GM12801 (cell line): ENCODE measurements around the gene FBXL17.

Source experiments
- TF ChIP-seq, protein P1 (sequence below): IDR thresholded peaks from one replicate; pipeline ENCODE4 v1.5.1; 2011; ENCODE audit warnings: control low read depth; ENCODE audit not compliant: insufficient read length; ENCODE audit errors: extremely low read depth

Gene FBXL17

DNA sequence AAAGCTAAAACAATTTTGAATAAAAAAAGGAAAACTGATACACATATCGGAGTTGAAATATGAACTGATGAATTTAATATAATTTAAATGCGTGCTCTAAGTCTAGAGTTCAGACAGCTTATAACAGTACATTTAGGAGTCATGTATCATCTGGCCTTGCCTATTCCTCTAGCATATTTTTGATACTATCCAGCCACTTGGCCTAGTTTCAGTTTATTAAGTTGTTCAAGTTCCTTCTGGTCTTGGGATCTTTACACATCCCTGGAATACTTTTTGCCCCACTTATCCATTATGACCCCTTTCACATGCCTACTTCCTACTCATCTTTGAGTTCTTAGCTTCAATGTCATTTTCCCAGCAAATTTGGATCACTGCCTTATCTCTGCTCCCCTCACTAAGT lies 518.8 kb downstream of the FBXL17 start:
- TF ChIP-seq, protein P1, sequence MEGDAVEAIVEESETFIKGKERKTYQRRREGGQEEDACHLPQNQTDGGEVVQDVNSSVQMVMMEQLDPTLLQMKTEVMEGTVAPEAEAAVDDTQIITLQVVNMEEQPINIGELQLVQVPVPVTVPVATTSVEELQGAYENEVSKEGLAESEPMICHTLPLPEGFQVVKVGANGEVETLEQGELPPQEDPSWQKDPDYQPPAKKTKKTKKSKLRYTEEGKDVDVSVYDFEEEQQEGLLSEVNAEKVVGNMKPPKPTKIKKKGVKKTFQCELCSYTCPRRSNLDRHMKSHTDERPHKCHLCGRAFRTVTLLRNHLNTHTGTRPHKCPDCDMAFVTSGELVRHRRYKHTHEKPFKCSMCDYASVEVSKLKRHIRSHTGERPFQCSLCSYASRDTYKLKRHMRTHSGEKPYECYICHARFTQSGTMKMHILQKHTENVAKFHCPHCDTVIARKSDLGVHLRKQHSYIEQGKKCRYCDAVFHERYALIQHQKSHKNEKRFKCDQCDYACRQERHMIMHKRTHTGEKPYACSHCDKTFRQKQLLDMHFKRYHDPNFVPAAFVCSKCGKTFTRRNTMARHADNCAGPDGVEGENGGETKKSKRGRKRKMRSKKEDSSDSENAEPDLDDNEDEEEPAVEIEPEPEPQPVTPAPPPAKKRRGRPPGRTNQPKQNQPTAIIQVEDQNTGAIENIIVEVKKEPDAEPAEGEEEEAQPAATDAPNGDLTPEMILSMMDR, result no peak

DNA sequence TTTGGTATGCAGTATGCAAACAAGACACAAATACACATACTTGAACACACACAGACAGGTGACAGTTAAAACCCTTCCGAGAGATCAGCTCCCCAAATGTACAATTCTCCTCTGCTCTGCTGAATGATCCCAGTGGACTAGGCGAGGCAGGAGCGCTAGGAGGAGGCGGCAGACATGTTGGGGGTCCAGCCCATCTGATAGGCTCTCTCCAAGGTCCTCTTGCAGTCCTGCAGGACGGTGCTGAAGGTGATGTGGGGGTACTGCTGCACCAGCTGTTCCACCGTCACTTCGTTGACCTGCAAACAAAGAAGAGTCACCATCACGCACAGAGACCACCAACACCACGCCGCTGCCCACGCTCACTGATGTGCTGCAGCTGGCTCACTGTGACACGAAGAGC lies 520.3 kb downstream of the FBXL17 start:
- TF ChIP-seq, protein P1, result no peak

DNA sequence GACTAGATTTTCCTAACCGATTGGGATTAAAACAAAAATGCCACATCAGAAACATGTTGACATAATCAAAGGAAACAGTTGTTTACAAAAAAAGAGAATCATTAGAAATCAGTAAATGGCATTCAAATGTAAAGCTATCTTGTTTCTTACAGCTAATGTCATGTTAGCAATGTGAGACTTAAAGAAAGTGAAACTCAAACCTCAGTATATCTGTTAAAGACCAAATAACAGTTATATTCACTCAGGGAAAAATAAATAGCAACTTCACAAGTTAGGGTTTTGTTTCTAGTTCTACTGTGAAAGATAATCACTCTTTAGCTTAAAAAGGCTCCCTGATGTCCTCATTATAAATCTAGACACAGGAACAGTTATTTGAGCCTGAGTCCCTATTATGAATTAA lies 521.9 kb downstream of the FBXL17 start:
- TF ChIP-seq, protein P1, result no peak

DNA sequence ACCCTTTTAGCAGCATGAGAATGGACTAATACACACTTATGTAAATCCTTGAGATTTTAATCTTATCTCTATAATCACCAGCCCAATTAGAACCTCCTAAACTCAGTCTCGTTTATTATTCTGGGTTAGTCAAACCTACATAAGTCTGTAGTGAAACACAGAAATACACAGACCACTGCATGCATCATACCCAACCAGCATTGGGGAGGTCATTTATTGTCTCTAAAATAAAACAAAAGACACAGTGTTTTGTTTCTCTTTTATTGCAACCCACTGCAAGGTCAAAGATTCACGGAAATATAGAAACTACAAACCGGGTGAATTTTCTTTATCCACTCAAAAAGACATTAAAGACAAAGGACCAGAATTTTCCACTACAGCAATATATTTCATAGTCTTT lies 523.1 kb downstream of the FBXL17 start:
- TF ChIP-seq, protein P1, result no peak

DNA sequence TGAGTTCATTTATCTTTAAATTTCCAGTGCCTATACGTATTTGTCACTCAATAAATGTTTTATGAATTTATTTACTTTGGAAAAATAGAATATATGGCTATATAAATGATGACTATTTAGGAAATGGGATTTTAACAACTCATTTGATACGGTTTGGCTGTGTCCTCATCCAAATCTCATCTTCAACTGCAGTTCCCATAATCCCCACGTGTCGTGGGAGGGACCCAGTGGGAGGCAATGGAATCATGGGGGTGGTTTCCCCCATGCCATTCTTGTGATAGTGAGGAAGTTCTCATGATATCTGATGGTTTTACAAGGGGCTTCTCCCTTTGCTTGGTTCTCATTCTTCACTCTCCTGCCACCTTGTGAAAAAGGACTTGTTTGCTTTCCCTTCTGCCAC lies 523.6 kb downstream of the FBXL17 start:
- TF ChIP-seq, protein P1, result no peak

DNA sequence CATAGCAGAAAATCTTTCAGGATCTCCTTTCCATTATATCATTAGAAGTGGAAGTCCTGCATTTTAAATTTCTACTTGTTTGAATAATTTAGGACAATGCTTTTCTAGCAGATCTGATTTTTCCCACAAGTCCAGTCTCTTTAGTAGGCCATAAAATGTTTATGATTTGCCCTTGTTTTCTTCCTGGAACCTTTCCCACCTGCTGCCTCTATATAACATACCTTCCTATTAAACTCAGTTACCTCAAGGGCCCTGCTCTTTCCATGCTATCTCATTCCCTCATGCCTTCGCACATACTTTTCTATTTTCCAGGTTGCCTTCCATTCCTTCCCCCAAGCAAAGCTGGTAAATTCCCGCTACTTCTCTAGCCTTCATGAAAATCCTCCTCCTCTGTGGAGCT lies 524.1 kb downstream of the FBXL17 start:
- TF ChIP-seq, protein P1, result no peak

DNA sequence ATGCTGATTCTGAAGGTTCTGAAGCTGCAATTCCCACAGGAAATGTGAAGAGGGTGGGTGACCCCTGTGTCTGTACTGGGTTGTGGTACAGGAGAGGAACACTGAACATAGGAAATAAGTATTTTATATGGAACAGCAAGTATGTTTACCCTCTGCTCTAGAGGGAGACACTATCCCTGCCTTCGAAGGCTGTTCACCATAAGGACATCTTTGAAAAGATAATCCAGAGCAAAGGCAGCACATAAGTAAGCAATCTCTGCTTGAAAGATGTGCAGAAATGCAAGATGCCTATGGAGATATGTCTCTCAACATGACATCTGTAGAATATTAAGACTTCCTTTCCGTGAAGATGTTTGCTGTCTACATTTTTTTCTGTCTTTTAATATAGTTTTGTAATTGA lies 526.7 kb downstream of the FBXL17 start:
- TF ChIP-seq, protein P1, result no peak

DNA sequence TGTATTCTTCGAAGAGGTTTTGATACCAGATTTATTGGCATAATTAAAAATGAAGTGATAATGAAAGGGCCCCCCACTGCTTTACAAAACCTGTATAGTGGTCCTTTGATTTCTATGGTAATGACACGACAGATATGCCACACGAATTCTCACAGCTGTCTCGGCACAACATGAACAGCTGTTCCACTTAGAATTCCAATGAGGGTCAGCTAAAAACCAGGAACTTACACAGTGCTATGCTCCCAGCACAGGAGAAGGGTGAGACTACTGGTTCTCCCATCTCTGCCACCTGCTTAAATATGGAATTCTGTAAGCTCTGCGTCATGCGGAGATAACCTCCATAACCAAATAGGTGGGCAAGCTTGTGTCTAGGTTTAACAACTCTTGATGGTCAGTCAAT lies 528.2 kb downstream of the FBXL17 start:
- TF ChIP-seq, protein P1, result no peak
